Measurements from ENCODE around the gene SH2D7.

DNA sequence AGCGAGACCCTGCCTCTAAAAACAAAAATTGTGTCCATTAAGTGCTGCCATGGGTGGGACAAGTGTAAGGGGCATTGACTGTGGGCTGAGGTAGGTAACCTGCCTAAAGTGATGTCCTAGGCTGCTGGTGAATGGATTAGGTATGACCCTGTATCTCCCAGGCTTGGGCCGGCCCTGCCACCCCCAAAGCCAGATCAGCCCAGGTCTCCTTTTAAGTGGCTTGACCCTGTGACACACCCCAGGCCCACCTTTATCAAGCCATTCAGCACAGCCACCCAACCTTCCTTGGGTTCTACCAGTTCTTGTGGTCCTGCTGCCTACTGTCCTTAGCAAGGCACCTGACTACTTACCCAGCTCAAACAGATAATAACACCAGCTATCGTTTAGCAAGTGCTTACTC lies 20.2 kb downstream of the SH2D7 start:
- TF ChIP-seq, protein P1, sequence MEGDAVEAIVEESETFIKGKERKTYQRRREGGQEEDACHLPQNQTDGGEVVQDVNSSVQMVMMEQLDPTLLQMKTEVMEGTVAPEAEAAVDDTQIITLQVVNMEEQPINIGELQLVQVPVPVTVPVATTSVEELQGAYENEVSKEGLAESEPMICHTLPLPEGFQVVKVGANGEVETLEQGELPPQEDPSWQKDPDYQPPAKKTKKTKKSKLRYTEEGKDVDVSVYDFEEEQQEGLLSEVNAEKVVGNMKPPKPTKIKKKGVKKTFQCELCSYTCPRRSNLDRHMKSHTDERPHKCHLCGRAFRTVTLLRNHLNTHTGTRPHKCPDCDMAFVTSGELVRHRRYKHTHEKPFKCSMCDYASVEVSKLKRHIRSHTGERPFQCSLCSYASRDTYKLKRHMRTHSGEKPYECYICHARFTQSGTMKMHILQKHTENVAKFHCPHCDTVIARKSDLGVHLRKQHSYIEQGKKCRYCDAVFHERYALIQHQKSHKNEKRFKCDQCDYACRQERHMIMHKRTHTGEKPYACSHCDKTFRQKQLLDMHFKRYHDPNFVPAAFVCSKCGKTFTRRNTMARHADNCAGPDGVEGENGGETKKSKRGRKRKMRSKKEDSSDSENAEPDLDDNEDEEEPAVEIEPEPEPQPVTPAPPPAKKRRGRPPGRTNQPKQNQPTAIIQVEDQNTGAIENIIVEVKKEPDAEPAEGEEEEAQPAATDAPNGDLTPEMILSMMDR (IDR thresholded peaks at IDR 0.05), result no peak
- TF ChIP-seq POLR2A (IDR thresholded peaks at IDR 0.05) (no peak), POLR2AphosphoS5 (IDR thresholded peaks at IDR 0.05) (no peak), EP300 (IDR thresholded peaks at IDR 0.05) (no peak)
